GM19099 (cell line): Measurements from ENCODE around the gene CCDC12.

Experiments used
- POLR2A ChIP-seq: IDR thresholded peaks from 3 replicates; pipeline ENCODE4 v1.6.1; 2011; ENCODE audit warnings: low read depth; ENCODE audit not compliant: insufficient read length; ENCODE audit errors: extremely low read depth

CCDC12 gene

DNA sequence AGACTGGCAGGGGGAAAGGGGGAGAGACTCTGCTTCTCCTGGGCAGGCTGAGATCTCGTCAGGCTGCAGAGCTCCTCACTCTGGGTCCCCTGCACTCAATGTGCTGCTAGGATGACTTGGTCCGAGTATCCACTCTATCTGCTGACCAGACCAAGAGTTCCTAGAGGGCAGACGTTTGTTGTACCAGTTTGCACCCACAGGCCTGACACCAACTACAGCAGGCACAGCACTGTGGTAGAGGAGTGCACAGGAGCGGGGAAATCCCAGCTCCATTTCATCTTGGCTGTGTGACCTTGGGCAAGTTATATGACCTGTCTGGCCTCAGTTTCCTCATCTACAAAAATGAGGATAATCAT, 29.0 kb downstream of the CCDC12 start:
- TF ChIP-seq POLR2A: no peak

DNA sequence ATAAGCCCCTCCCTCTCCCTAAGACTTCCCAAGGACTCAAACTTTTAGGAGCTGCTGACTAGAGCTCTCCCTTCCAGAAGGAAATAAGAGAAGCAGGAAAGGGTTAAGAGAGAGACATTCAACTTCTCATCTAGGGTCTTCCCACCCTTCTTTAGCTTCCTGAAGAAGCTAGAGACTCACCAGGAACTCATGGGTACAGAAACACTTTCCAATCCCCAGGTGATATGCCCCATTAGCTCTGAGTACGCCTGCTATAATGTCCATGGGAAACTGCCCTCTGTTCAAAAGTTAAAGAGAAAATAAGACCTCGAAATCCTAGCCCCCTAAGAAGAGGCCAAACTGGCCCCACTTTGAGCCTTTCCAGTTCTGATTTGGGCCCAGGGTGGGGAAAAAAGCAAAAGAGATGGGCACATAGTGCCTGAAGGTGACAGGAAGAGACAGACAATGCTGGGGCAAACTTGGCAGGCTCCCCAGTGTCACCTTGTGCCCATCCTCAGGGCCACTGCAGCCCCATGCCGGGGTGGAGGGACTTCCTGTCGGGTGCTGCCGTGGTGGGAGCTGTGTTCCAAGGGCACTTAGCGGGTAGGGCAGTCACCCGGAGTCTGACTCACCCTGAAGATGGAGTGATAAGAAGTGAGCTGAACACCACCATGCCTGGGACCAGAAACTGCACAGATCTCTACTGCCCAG, 29.5 kb downstream of the CCDC12 start:
- no peak for TF ChIP-seq POLR2A

GRCh38 chr3:46946416-46946815, 30.1 kb downstream of the CCDC12 start:
- TF ChIP-seq POLR2A: no peak

GRCh38 chr3:46944191-46944590, 32.4 kb downstream of the CCDC12 start:
- TF ChIP-seq POLR2A: no peak

DNA sequence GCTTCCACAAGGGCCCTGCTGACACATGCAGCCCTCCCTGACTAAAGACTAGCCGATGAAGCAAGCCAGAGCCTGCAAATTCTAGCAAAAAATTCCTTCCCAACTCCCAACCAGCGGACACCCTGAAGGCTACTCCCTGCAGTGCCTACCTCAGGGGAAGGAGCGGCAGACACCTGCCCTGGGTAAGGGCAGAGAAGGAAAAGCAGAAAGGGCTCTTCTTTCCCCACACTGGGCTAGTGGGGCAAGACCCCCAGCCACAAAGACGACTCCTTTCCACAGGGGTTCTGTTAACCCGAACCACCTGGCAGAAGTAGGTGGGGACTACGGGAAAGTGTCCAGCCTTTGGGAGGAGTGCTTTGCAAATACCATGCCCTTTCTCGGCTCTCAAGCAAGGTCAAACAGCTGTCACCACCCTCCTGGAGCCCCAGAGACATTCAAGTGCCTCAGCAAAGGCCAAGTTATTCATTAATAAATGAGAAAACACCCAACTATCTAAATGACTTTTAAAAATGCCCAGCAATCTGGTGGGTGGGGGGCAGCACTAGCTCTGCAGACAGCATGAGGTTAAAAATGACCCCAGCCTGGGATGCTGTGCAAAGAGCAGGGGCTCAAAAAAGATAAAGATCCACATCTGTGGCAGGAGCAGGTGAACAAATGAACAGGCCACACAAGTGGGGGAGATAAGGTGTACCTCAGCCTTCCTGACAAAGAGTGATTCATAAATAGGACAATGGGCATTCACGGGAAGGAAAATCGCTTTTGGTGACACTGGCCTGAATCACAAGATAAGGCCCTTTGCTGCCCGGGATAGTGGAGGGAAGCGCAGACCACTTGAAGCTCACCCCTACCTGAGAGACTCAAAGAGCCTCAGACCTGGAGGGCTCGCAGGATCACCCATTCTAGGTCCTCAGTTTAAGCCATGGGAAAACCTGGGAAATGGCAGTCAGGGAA, 33.0 kb downstream of the CCDC12 start:
- no peak for TF ChIP-seq POLR2A

GRCh38 chr3:46942481-46943236, 33.9 kb downstream of the CCDC12 start:
- no peak for TF ChIP-seq POLR2A

DNA sequence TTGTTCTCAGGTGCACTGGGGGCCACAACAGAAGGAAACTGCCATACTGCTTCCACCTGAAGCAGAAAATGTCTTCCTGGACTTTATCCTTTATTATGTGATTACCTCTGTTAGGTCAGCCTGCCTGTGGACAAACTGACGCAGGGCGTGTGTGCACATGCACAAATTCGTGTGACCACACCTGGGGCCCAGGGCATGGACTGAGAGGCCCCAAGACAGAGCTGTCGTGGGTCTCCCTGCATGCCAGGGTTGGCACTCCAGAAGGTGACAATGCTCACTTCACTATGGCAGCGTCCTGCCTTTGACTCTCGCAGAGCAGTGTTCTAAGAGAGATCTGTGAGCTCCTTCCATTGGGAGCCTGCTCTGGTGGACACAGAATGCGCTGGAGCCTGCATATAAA, 34.5 kb downstream of the CCDC12 start:
- TF ChIP-seq POLR2A: no peak

GRCh38 chr3:46939578-46940445, 36.7 kb downstream of the CCDC12 start:
- no peak for TF ChIP-seq POLR2A

DNA sequence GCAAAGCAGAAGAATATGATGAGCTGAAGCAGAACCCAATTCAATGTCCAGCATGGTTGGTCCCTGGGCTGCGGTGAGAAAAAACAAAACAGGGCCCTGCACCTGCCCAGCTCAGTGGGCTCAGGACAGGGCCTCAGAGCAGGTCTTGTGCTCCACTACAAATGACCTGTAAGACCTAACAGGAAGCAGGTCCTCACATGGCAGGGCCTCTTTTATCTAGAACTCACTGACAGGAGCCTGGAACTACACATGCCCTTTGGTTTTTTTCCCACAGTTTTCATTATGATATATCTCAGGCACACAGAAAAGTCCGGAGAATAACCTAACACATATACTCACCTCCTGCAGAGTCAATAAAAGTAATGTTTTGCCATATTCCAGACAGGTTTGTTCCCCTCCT, 38.4 kb downstream of the CCDC12 start:
- TF ChIP-seq POLR2A: no peak

- TF ChIP-seq POLR2A: no peak
Measured at GRCh38 chr3:46936733-46937250, 39.8 kb downstream of the CCDC12 start.

GRCh38 chr3:46935989-46936558, 40.5 kb downstream of the CCDC12 start:
- no peak for TF ChIP-seq POLR2A

GRCh38 chr3:46935168-46935858, 41.2 kb downstream of the CCDC12 start:
- no peak for TF ChIP-seq POLR2A

GRCh38 chr3:46934498-46935167, 41.9 kb downstream of the CCDC12 start:
- TF ChIP-seq POLR2A: no peak

DNA sequence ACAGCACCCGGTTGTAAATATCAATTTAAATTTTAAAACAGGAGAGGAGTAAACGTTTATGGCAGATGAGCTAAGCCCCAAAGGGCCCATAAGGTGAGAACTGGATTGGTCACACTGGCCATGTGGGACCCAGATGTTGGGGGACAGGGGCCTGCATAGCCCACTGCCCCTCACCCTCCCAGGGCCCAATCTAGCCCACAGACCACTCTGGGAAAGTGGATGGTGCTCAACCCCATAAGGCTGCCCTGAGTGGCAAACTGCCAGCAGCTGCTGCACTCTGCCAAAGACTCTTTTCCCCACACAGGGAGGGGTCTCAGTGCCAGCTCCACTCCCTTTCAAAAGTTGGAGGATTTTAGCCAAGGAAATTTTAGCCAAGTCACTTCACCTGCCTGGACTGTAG, 42.5 kb downstream of the CCDC12 start:
- TF ChIP-seq POLR2A: no peak
